Measurements from ENCODE around the gene RANGRF.

RANGRF gene

DNA sequence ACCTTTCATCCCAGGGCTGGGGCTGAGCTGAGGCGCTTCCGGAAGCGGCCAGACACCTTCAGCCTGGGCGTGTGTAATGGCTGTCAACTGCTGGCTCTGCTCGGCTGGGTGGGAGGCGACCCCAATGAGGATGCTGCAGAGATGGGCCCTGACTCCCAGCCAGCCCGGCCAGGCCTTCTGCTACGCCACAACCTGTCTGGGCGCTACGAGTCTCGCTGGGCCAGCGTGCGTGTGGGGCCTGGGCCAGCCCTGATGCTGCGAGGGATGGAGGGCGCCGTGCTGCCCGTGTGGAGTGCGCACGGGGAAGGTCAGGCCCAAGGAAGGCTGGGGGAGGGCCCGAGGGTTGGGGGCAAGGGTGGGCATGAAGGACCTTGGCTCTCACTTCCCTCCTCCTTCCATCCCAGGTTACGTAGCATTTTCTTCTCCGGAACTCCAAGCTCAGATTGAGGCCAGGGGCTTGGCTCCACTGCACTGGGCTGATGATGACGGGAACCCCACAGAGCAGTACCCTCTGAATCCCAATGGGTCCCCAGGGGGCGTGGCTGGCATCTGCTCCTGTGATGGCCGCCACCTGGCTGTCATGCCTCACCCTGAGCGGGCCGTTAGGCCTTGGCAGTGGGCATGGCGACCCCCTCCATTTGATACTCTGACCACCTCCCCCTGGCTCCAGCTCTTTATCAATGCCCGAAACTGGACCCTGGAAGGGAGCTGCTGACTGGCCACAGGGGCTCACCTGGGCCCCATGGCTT is 19.7 kb upstream of the RANGRF start:
- ATAC-seq (ENCODE audit: insufficient read depth, low read depth) (no peak), DNase-seq (no peak)
- no peaks in the 10 kb centered on the region for H4K20me1 ChIP-seq (ENCODE audit: insufficient read depth, low read length)
- no peak overlapping the region for H2AFZ ChIP-seq (ENCODE audit: low read depth, low read length)
- H3K9ac ChIP-seq (ENCODE audit: low read depth, low read length), result no peak overlapping the region
- no peak overlapping the region for H3K27ac ChIP-seq (ENCODE audit: low read length)
- no peaks in the 10 kb centered on the region for H3K9me3 ChIP-seq (ENCODE audit: insufficient read depth, low read length, severe bottlenecking)
- H3K36me3 ChIP-seq (ENCODE audit: insufficient read depth, low read length), result peaks cover 65% of the 10 kb centered on the region
- no peaks in the 10 kb centered on the region for H3K4me1 ChIP-seq (ENCODE audit: insufficient read depth, low read length)
- no peak overlapping the region for H3K4me3 ChIP-seq (ENCODE audit: low read depth in 1 of 2, low read length in 2 of 2)
- TF ChIP-seq EZH2 (IDR thresholded peaks at IDR 0.05; ENCODE audit: borderline replicate concordance, low read depth, low read length, severe bottlenecking), result no peak
- H3K27me3 ChIP-seq (ENCODE audit: insufficient read depth, low read length, poor library complexity), result no peaks in the 10 kb centered on the region
- no peak overlapping the region for H3K4me2 ChIP-seq (ENCODE audit: insufficient read depth, low read length)
- no peaks in the 10 kb centered on the region for H3K79me2 ChIP-seq (ENCODE audit: insufficient read depth, low read length)

DNA sequence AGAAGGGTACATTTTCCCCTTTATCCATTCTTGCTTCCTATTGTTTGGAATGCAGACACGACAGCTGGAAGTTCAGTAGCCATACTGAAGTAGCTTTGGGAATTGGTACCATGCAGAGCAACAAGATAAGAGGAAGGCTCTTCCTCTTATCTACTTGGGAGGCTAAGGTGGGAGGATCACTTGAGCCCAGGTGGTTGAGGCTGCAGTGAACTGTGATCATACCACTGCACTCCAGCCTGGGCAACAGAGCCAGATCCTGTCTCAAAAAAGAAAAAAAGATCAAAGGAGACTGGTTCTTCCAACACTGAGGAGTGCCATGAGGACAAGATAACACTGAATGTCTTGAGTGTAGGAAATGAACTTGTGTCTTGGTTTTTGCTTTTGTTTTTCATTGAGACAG is 16.0 kb upstream of the RANGRF start:
- DNase-seq (no peak), ATAC-seq (ENCODE audit: insufficient read depth, low read depth) (no peak)
- Histone ChIP-seq H4K20me1 (ENCODE audit: insufficient read depth, low read length) (no peaks in the 10 kb centered on the region), H2AFZ (ENCODE audit: low read depth, low read length) (no peak overlapping the region), H3K9ac (ENCODE audit: low read depth, low read length) (no peak overlapping the region), H3K4me2 (ENCODE audit: insufficient read depth, low read length) (no peak overlapping the region), H3K36me3 (ENCODE audit: insufficient read depth, low read length) (peaks cover 28% of the 10 kb centered on the region), H3K27me3 (ENCODE audit: insufficient read depth, low read length, poor library complexity) (no peaks in the 10 kb centered on the region), H3K4me1 (ENCODE audit: insufficient read depth, low read length) (no peaks in the 10 kb centered on the region), H3K4me3 (ENCODE audit: low read depth in 1 of 2, low read length in 2 of 2) (no peak overlapping the region), H3K27ac (ENCODE audit: low read length) (no peak overlapping the region), H3K9me3 (ENCODE audit: insufficient read depth, low read length, severe bottlenecking) (no peaks in the 10 kb centered on the region), H3K79me2 (ENCODE audit: insufficient read depth, low read length) (no peaks in the 10 kb centered on the region)
- TF ChIP-seq, protein P1, sequence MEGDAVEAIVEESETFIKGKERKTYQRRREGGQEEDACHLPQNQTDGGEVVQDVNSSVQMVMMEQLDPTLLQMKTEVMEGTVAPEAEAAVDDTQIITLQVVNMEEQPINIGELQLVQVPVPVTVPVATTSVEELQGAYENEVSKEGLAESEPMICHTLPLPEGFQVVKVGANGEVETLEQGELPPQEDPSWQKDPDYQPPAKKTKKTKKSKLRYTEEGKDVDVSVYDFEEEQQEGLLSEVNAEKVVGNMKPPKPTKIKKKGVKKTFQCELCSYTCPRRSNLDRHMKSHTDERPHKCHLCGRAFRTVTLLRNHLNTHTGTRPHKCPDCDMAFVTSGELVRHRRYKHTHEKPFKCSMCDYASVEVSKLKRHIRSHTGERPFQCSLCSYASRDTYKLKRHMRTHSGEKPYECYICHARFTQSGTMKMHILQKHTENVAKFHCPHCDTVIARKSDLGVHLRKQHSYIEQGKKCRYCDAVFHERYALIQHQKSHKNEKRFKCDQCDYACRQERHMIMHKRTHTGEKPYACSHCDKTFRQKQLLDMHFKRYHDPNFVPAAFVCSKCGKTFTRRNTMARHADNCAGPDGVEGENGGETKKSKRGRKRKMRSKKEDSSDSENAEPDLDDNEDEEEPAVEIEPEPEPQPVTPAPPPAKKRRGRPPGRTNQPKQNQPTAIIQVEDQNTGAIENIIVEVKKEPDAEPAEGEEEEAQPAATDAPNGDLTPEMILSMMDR (IDR thresholded peaks at IDR 0.05; ENCODE audit: borderline replicate concordance, extremely low read depth, low read length, poor library complexity, severe bottlenecking), result no peak

DNA sequence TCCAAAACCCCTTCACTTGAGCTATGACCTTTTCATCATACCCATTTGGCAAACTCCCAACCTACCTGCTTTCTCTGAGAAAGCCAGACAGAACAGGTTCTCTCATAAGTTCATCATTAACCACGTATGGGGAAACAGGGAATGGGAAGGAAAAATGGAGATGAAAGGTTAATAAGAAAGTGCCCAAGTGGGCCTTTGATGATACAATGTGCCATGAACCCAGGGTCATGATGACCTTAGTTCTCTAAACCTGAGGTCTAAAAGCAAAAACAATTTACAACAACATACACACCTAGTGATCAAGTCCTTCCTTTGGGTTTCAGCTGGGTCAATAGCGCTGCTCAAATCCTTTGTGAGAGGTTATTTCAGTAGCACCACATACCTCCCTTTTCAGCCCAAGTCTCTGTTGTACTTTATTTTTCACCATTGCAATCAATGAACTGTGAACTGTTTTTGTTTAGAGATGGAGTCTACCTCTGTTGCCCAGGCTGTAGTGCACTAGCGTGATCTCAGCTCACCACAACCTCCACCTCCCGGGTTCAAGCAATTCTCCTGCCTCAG is 14.5 kb upstream of the RANGRF start:
- TF ChIP-seq, protein P1 (IDR thresholded peaks at IDR 0.05; ENCODE audit: borderline replicate concordance, extremely low read depth, low read length, poor library complexity, severe bottlenecking), result no peak
- no peak for TF ChIP-seq EZH2 (IDR thresholded peaks at IDR 0.05; ENCODE audit: borderline replicate concordance, low read depth, low read length, severe bottlenecking)
- Histone ChIP-seq H3K4me1 (ENCODE audit: insufficient read depth, low read length) (no peaks in the 10 kb centered on the region), H3K36me3 (ENCODE audit: insufficient read depth, low read length) (peaks cover 18% of the 10 kb centered on the region), H3K27me3 (ENCODE audit: insufficient read depth, low read length, poor library complexity) (no peaks in the 10 kb centered on the region), H3K9me3 (ENCODE audit: insufficient read depth, low read length, severe bottlenecking) (no peaks in the 10 kb centered on the region), H2AFZ (ENCODE audit: low read depth, low read length) (no peak overlapping the region), H3K4me2 (ENCODE audit: insufficient read depth, low read length) (no peak overlapping the region), H3K9ac (ENCODE audit: low read depth, low read length) (no peak overlapping the region), H3K4me3 (ENCODE audit: low read depth in 1 of 2, low read length in 2 of 2) (no peak overlapping the region), H3K79me2 (ENCODE audit: insufficient read depth, low read length) (no peaks in the 10 kb centered on the region), H3K27ac (ENCODE audit: low read length) (no peak overlapping the region), H4K20me1 (ENCODE audit: insufficient read depth, low read length) (no peaks in the 10 kb centered on the region)
- no peak for ATAC-seq (ENCODE audit: insufficient read depth, low read depth)
- DNase-seq, result no peak

DNA sequence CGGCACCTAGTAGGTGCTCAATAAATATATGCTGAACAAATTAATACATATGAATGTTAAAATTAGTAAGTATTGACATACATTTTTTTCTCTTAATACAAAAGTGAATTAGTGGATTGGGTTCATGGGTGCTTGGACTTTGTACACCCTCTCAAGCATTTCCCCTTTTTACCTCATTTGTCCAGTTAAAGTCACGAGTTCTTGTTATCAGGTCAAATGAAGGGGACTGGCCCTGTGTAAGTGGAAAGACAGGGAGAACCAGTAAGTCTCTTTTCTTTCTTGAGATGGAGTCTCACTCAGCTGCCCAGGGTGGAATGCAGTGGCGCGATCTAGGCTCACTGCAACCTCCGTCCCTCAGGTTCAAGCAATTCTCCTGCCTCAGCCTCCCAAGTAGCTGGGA is 13.7 kb upstream of the RANGRF start:
- DNase-seq, result no peak
- H3K36me3 ChIP-seq (ENCODE audit: insufficient read depth, low read length), result peaks cover 10% of the 10 kb centered on the region

More for the DNA sequence above, 13.7 kb upstream of the RANGRF start:
- H3K9me3 ChIP-seq (ENCODE audit: insufficient read depth, low read length, severe bottlenecking), result no peaks in the 10 kb centered on the region
- H3K79me2 ChIP-seq (ENCODE audit: insufficient read depth, low read length), result no peaks in the 10 kb centered on the region
- H2AFZ ChIP-seq (ENCODE audit: low read depth, low read length), result no peak overlapping the region
- H3K4me2 ChIP-seq (ENCODE audit: insufficient read depth, low read length), result no peak overlapping the region
- no peaks in the 10 kb centered on the region for H3K27me3 ChIP-seq (ENCODE audit: insufficient read depth, low read length, poor library complexity)
- no peak for TF ChIP-seq EZH2 (IDR thresholded peaks at IDR 0.05; ENCODE audit: borderline replicate concordance, low read depth, low read length, severe bottlenecking)
- TF ChIP-seq, protein P1 (IDR thresholded peaks at IDR 0.05; ENCODE audit: borderline replicate concordance, extremely low read depth, low read length, poor library complexity, severe bottlenecking), result no peak
- H3K4me1 ChIP-seq (ENCODE audit: insufficient read depth, low read length), result no peaks in the 10 kb centered on the region
- H3K4me3 ChIP-seq (ENCODE audit: low read depth in 1 of 2, low read length in 2 of 2), result no peak overlapping the region
- ATAC-seq (ENCODE audit: insufficient read depth, low read depth), result no peak
- H3K27ac ChIP-seq (ENCODE audit: low read length), result no peak overlapping the region
- H3K9ac ChIP-seq (ENCODE audit: low read depth, low read length), result no peak overlapping the region
- H4K20me1 ChIP-seq (ENCODE audit: insufficient read depth, low read length), result no peaks in the 10 kb centered on the region
